T follicular helper cell (primary cell): ENCODE measurements around the gene SNX20.

Experiments
- DNase-seq: peaks from one replicate; pipeline ENCODE4 v3.0.0-alpha.2; 2020; ENCODE audit warnings: low read depth

SNX20 gene

GRCh38 chr16:50680556-50680893 is 587 bp downstream of the SNX20 start:
- no peak for DNase-seq

GRCh38 chr16:50679676-50680555 is 1.2 kb downstream of the SNX20 start:
- DNase-seq, result no peak

GRCh38 chr16:50679266-50679665 is 1.8 kb downstream of the SNX20 start:
- DNase-seq, result no peak

GRCh38 chr16:50678531-50678930 is 2.6 kb downstream of the SNX20 start:
- no peak for DNase-seq

- DNase-seq, result no peak
Measured at GRCh38 chr16:50677351-50677750, 3.8 kb downstream of the SNX20 start.

- DNase-seq, result no peak
Measured at GRCh38 chr16:50676684-50677225, 4.4 kb downstream of the SNX20 start.

- no peak for DNase-seq
Measured at GRCh38 chr16:50675686-50676610, 5.2 kb downstream of the SNX20 start.

GRCh38 chr16:50674831-50675230 is 6.3 kb downstream of the SNX20 start:
- DNase-seq, result no peak

GRCh38 chr16:50673496-50674275 is 7.4 kb downstream of the SNX20 start:
- DNase-seq, result no peak

GRCh38 chr16:50671644-50672260 is 9.4 kb downstream of the SNX20 start:
- DNase-seq, result no peak

- DNase-seq, result no peak
Measured at GRCh38 chr16:50670476-50670875, 10.6 kb downstream of the SNX20 start.

GRCh38 chr16:50669741-50670140 is 11.4 kb downstream of the SNX20 start:
- DNase-seq, result no peak

- no peak for DNase-seq
Measured at GRCh38 chr16:50668368-50669008, 12.6 kb downstream of the SNX20 start.

GRCh38 chr16:50667497-50668367 is 13.4 kb downstream of the SNX20 start:
- DNase-seq, result no peak

GRCh38 chr16:50666658-50667496 is 14.2 kb downstream of the SNX20 start:
- no peak for DNase-seq

- peak; percentile 73 for DNase-seq
Measured at GRCh38 chr16:50665128-50665878, 15.8 kb downstream of the SNX20 start.

- DNase-seq, result no peak
Measured at GRCh38 chr16:50664270-50664669, 16.8 kb downstream of the SNX20 start.

- no peak for DNase-seq
Measured at GRCh38 chr16:50662306-50662940, 18.7 kb downstream of the SNX20 start.
